Hematopoietic multipotent progenitor cell (in vitro differentiated cells): ENCODE measurements around the gene ADAT1. TPM values are rescaled to one million over a fixed set of nuclear protein-coding genes. Genes with fewer than 3 reads are reported as not detected.

Experiments used
- DNase-seq, 3 donors: peaks; one replicate each; pipeline ENCODE4 v3.0.0-alpha.2; 2011 to 2015; ENCODE audit warnings: low read depth in 2 of 3, low spot score in 2 of 3
- total RNA-seq: library from RNA; depleted of rRNA; stranded (reverse); fragments of >200 nt; gene quantifications from one replicate; pipeline ENCODE4 v1.2.3, GENCODE V29; 2012

Gene ADAT1
- total RNA-seq = 49.5 TPM

- DNase-seq = peak; percentile 95 to 100 (median 99)
Observed at GRCh38 chr16:75622761-75623605, at the start of gene ADAT1. ADAT1 (minus strand) TSS chr16:75623281; CDS start chr16:75620799, 2,482 bp downstream.

- DNase-seq = no peak
Observed at GRCh38 chr16:75667503-75667902, 44.4 kb upstream of the ADAT1 start.

GRCh38 chr16:75660726-75661302, 37.7 kb upstream of the ADAT1 start:
- no peak for DNase-seq

GRCh38 chr16:75660321-75660720, 37.2 kb upstream of the ADAT1 start:
- no peak for DNase-seq

- no peak for DNase-seq
Observed at GRCh38 chr16:75658175-75658574, 35.1 kb upstream of the ADAT1 start.

GRCh38 chr16:75653922-75654321, 30.8 kb upstream of the ADAT1 start:
- no peak for DNase-seq

GRCh38 chr16:75648265-75649076, 25.4 kb upstream of the ADAT1 start:
- DNase-seq = peak; percentile 74 to 89 (median 86)

GRCh38 chr16:75647492-75648264, 24.6 kb upstream of the ADAT1 start, which contains the start of the genes KARS1 and TERF2IP:
KARS1 (minus strand) TSS chr16:75647665; CDS start chr16:75647639, 26 bp downstream.
TERF2IP (plus strand) TSS chr16:75647773; CDS start chr16:75647883, 110 bp downstream.
- peak; percentile 89 to 94 (median 94) for DNase-seq

GRCh38 chr16:75647112-75647491, 24.0 kb upstream of the ADAT1 start:
- DNase-seq = no peak

GRCh38 chr16:75644240-75645012, 21.3 kb upstream of the ADAT1 start:
- no peak for DNase-seq

- no peak for DNase-seq
Observed at GRCh38 chr16:75640598-75640997, 17.5 kb upstream of the ADAT1 start.

- no peak for DNase-seq
Observed at GRCh38 chr16:75635036-75635435, 12.0 kb upstream of the ADAT1 start.

- no peak for DNase-seq
Observed at GRCh38 chr16:75632857-75633256, 9.8 kb upstream of the ADAT1 start.

GRCh38 chr16:75630052-75630451, 7.0 kb upstream of the ADAT1 start:
- DNase-seq = no peak

GRCh38 chr16:75629132-75629531, 6.1 kb upstream of the ADAT1 start:
- DNase-seq = no peak

GRCh38 chr16:75628351-75628750, 5.3 kb upstream of the ADAT1 start:
- no peak for DNase-seq

GRCh38 chr16:75627851-75628250, 4.8 kb upstream of the ADAT1 start:
- peak in 2 of 3 donors; percentile 37 to 75 for DNase-seq

- no peak for DNase-seq
Observed at GRCh38 chr16:75626806-75627205, 3.7 kb upstream of the ADAT1 start.

- no peak for DNase-seq
Observed at GRCh38 chr16:75624921-75625334, 1.8 kb upstream of the ADAT1 start.

- peak in 2 of 3 donors; percentile 41 to 65 for DNase-seq
Observed at GRCh38 chr16:75621170-75621477, 2.0 kb downstream of the ADAT1 start.
